H9 (cell line): ENCODE data around the gene GNGT2. TPM values are rescaled to one million over a fixed set of nuclear protein-coding genes. Genes with fewer than 3 reads are reported as not detected.

Source experiments
- DNase-seq: peaks from one replicate; pipeline ENCODE4 v3.0.0-alpha.2; 2017
- H2AFZ ChIP-seq: one replicate; pipeline ENCODE4 v1.6.1; 2013; ENCODE audit warnings: mild to moderate bottlenecking, low read length, control low read depth, moderate library complexity
- H2AK5ac ChIP-seq: 2 replicates; pipeline ENCODE4 v1.6.1; 2013; ENCODE audit warnings: low read length, control low read depth, mixed read lengths; ENCODE audit not compliant: insufficient read length
- H2BK120ac ChIP-seq: one replicate; pipeline ENCODE4 v1.6.1; 2013; ENCODE audit warnings: low read depth, mild to moderate bottlenecking, low read length, control low read depth, inconsistent platforms; ENCODE audit not compliant: poor library complexity, severe bottlenecking
- H2BK12ac ChIP-seq: 2 replicates; pipeline ENCODE4 v1.6.1; 2013; ENCODE audit warnings: low read length, control low read depth, mixed read lengths, low read depth; ENCODE audit not compliant: insufficient read length
- H2BK15ac ChIP-seq: 2 replicates; pipeline ENCODE4 v1.6.1; 2013; ENCODE audit warnings: low read depth, low read length, control low read depth
- H2BK20ac ChIP-seq: one replicate; pipeline ENCODE4 v1.6.1; 2013; ENCODE audit warnings: low read depth, mild to moderate bottlenecking, low read length, control low read depth, inconsistent platforms; ENCODE audit not compliant: poor library complexity, severe bottlenecking
- H2BK5ac ChIP-seq: 2 replicates; pipeline ENCODE4 v1.6.1; 2013; ENCODE audit warnings: low read length, control low read depth, mixed read lengths; ENCODE audit not compliant: insufficient read length
- H3K14ac ChIP-seq: 2 replicates; pipeline ENCODE4 v1.6.1; 2013; ENCODE audit warnings: low read length, control low read depth; ENCODE audit not compliant: insufficient read depth
- H3K18ac ChIP-seq: 2 replicates; pipeline ENCODE4 v1.6.1; 2013; ENCODE audit warnings: low read depth, mild to moderate bottlenecking, mixed read lengths, low read length, control low read depth; ENCODE audit not compliant: insufficient read length
- H3K23ac ChIP-seq: 2 replicates; pipeline ENCODE4 v1.6.1; 2013; ENCODE audit warnings: low read length, control low read depth, mixed read lengths, low read depth; ENCODE audit not compliant: insufficient read length
- H3K23me2 ChIP-seq: 2 replicates; pipeline ENCODE4 v1.6.1; 2013; ENCODE audit warnings: low read depth, mild to moderate bottlenecking, mixed read lengths, low read length, control low read depth; ENCODE audit not compliant: insufficient read length, poor library complexity, severe bottlenecking
- H3K27ac ChIP-seq: 2 replicates; pipeline ENCODE4 v1.5.1; 2013; ENCODE audit warnings: low read length, control low read depth, mixed read lengths, low read depth; ENCODE audit not compliant: insufficient read length
- H3K27me3 ChIP-seq: 2 replicates; pipeline ENCODE4 v1.6.1; 2013; ENCODE audit warnings: low read length, control low read depth, inconsistent platforms; ENCODE audit not compliant: insufficient read depth
- H3K4ac ChIP-seq: 2 replicates; pipeline ENCODE4 v1.6.1; 2013; ENCODE audit warnings: low read depth, mild to moderate bottlenecking, control low read depth, inconsistent platforms, low read length, moderate library complexity
- H3K4me1 ChIP-seq: 2 replicates; pipeline ENCODE4 v1.6.1; 2013; ENCODE audit warnings: low read length, control low read depth, inconsistent platforms; ENCODE audit not compliant: insufficient read depth
- H3K4me2 ChIP-seq: 2 replicates; pipeline ENCODE4 v1.6.1; 2013; ENCODE audit warnings: low read length, control low read depth, mixed read lengths; ENCODE audit not compliant: insufficient read length, insufficient read depth
- H3K56ac ChIP-seq: 2 replicates; pipeline ENCODE4 v1.6.1; 2013; ENCODE audit warnings: low read depth, mild to moderate bottlenecking, mixed read lengths, low read length, control low read depth; ENCODE audit not compliant: insufficient read length
- H3K79me1 ChIP-seq: 2 replicates; pipeline ENCODE4 v1.6.1; 2013; ENCODE audit warnings: low read depth, mild to moderate bottlenecking, moderate library complexity, low read length, control low read depth, inconsistent platforms; ENCODE audit not compliant: insufficient read depth, poor library complexity, severe bottlenecking
- H3K79me2 ChIP-seq: 2 replicates; pipeline ENCODE4 v1.6.1; 2013; ENCODE audit warnings: low read length, control low read depth, inconsistent platforms; ENCODE audit not compliant: insufficient read depth
- H3K9ac ChIP-seq: 2 replicates; pipeline ENCODE4 v1.6.1; 2013; ENCODE audit warnings: low read length, control low read depth, mixed read lengths; ENCODE audit not compliant: insufficient read length; ENCODE audit errors: extremely low read depth
- H3K9me3 ChIP-seq: one replicate; pipeline ENCODE4 v1.6.1; 2013; ENCODE audit warnings: low read depth, low read length, inconsistent platforms; ENCODE audit not compliant: control insufficient read depth
- H3T11ph ChIP-seq: one replicate; pipeline ENCODE4 v1.6.1; 2013; ENCODE audit warnings: mild to moderate bottlenecking, low read length, control low read depth, inconsistent platforms
- H4K20me1 ChIP-seq: one replicate; pipeline ENCODE4 v1.6.1; 2013; ENCODE audit not compliant: control insufficient read depth, insufficient read length, insufficient read depth
- H4K5ac ChIP-seq: 2 replicates; pipeline ENCODE4 v1.6.1; 2013; ENCODE audit warnings: low read depth, mild to moderate bottlenecking, mixed read lengths, low read length, control low read depth; ENCODE audit not compliant: insufficient read length
- H4K8ac ChIP-seq: replicated peaks from 2 replicates; pipeline ENCODE4 v1.6.1; 2013; ENCODE audit warnings: low read length, control low read depth, mixed read lengths, low read depth; ENCODE audit not compliant: insufficient read length
- H4K91ac ChIP-seq: 2 replicates; pipeline ENCODE4 v1.6.1; 2013; ENCODE audit warnings: low read depth, mild to moderate bottlenecking, moderate library complexity, mixed read lengths, low read length, control low read depth; ENCODE audit not compliant: insufficient read length
- H3K27ac Mint-ChIP-seq, 3 experiments: 2 replicates in 2 of 3; 3 replicates in 1 of 3; pipeline ENCODE4 v1.8.0; 2020 to 2021; ENCODE audit warnings: mixed read lengths in 3 of 3, mild to moderate bottlenecking in 1 of 3, moderate library complexity in 1 of 3
- H3K27me3 Mint-ChIP-seq: 2 replicates; pipeline ENCODE4 v1.8.0; 2021; ENCODE audit warnings: low read depth, mild to moderate bottlenecking, moderate library complexity, mixed read lengths
- H3K36me3 Mint-ChIP-seq, 3 experiments: 2 replicates in 2 of 3; 3 replicates in 1 of 3; pipeline ENCODE4 v1.8.0; 2020 to 2021; ENCODE audit warnings: low read depth in 3 of 3, mixed read lengths in 3 of 3; ENCODE audit not compliant: insufficient read depth in 1 of 3
- H3K4me1 Mint-ChIP-seq, 2 experiments: 2 replicates each; pipeline ENCODE4 v1.8.0; 2020; ENCODE audit warnings: mixed read lengths in 2 of 2
- H3K4me3 Mint-ChIP-seq, 2 experiments: 2 replicates in 1 of 2; 3 replicates in 1 of 2; pipeline ENCODE4 v1.8.0; 2020 to 2021; ENCODE audit warnings: mild to moderate bottlenecking in 2 of 2, mixed read lengths in 2 of 2, moderate library complexity in 1 of 2
- H3K9me3 Mint-ChIP-seq, 2 experiments: 2 replicates in 1 of 2; 3 replicates in 1 of 2; pipeline ENCODE4 v1.8.0; 2020; ENCODE audit warnings: mild to moderate bottlenecking in 2 of 2, mixed read lengths in 2 of 2, moderate library complexity in 1 of 2
- WGBS: extraction: QIAGEN DNeasy Blood & Tissue Kit; methylation state at CpG from one replicate; pipeline ENCODE4 v1.1.7; 2013; ENCODE audit warnings: missing lambda C conversion rate, low lambda C conversion rate, mixed read lengths; ENCODE audit not compliant: insufficient read length; ENCODE audit errors: extremely low coverage; 5-methylcytosine and 5-hydroxymethylcytosine counted together
- total RNA-seq: library from RNA; stranded (reverse); gene quantifications from 2 replicates; pipeline ENCODE4 v1.2.1, GENCODE V29; 2021
- TF ChIP-seq, protein P1 (sequence below): fragments of 200-600 bp; sonication (generic); conservative IDR thresholded peaks from 3 replicates; pipeline ENCODE4 v1.8.0; 2021; ENCODE audit warnings: antibody characterized with exemption, mild to moderate bottlenecking

GNGT2 gene
- total RNA-seq, 1 experiment from 2014 or later: 0.42 TPM

DNA sequence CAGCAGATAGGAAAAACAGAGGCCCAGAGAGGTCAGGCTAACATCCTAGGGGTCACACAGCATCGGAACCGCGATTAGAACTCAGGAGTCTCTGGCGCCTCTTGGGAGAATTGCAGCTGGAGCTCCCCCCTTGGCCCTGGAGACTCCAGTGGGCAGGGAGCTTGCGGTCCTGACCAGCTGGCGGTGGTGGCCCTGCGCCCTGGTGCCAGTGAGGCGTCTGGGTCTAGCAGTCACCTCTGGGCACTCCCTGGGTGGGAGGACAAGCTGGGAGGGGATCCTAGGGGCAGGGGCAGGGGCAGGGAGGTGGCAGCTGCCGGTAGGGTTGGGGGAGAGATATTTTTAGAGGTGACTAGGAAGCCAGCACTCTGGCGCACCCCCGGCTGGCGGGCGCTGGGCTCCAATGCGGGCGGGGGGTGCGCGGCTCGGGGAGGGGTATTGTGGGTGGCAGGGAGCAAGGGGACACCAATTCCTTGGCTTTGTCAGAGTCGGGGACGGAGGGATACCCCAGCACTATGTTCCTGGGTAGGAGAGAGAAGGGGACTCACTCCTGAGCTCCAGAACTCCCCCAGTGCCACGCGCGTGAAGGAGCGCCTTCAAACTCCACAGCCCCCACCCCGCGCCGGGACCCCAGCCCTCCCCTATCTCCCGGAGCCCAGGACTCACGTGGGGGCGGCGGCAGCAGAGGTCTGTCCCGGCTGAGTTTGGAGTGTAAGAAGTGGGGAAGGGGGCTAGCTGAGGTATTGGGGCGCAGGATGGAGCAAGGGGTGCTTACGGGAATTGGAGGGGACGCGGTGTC is 19.6 kb upstream of the GNGT2 start:
- Mint-ChIP-seq H3K36me3 (no peaks in the 10 kb centered on the region; a peak in 1 of 7 replicates), H3K27ac (no peak overlapping the region; a peak in 1 of 7 replicates), H3K9me3 (no peaks in the 10 kb centered on the region), H3K4me1 (peaks cover 18 to 25% of the 10 kb centered on the region in 2 experiments), H3K4me3 (peak overlapping the region; percentile 62 to 85), H3K27me3 (peaks cover 80% of the 10 kb centered on the region)
- Histone ChIP-seq H2AK5ac (no peak overlapping the region), H2AFZ (no peak overlapping the region), H4K91ac (no peak overlapping the region), H3K9ac (no peak overlapping the region), H3K18ac (no peak overlapping the region), H2BK15ac (no peak overlapping the region), H2BK120ac (no peak overlapping the region), H4K20me1 (no peaks in the 10 kb centered on the region), H2BK5ac (no peak overlapping the region), H3K79me2 (no peaks in the 10 kb centered on the region), H3K79me1 (no peaks in the 10 kb centered on the region), H4K8ac (no peak overlapping the region), H3K4me2 (peak overlapping the region; percentile 63), H3K14ac (no peak overlapping the region), H2BK20ac (no peak overlapping the region), H2BK12ac (no peak overlapping the region), H3K4me1 (no peaks in the 10 kb centered on the region), H3T11ph (no peak overlapping the region), H3K27ac (no peak overlapping the region), H4K5ac (no peak overlapping the region), H3K4ac (no peak overlapping the region), H3K27me3 (peaks cover 16% of the 10 kb centered on the region; the same call in 1 of the 2 replicates), H3K56ac (no peak overlapping the region), H3K23ac (no peak overlapping the region), H3K9me3 (no peaks in the 10 kb centered on the region), H3K23me2 (peaks cover 6% of the 10 kb centered on the region)
- WGBS: no CpG with 5 or more reads among the region's 36 CpGs
- TF ChIP-seq, protein P1, sequence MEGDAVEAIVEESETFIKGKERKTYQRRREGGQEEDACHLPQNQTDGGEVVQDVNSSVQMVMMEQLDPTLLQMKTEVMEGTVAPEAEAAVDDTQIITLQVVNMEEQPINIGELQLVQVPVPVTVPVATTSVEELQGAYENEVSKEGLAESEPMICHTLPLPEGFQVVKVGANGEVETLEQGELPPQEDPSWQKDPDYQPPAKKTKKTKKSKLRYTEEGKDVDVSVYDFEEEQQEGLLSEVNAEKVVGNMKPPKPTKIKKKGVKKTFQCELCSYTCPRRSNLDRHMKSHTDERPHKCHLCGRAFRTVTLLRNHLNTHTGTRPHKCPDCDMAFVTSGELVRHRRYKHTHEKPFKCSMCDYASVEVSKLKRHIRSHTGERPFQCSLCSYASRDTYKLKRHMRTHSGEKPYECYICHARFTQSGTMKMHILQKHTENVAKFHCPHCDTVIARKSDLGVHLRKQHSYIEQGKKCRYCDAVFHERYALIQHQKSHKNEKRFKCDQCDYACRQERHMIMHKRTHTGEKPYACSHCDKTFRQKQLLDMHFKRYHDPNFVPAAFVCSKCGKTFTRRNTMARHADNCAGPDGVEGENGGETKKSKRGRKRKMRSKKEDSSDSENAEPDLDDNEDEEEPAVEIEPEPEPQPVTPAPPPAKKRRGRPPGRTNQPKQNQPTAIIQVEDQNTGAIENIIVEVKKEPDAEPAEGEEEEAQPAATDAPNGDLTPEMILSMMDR: no peak
- DNase-seq: no peak
